ENCODE measurements around the gene TXNRD2. TPM values are rescaled to one million over a fixed set of nuclear protein-coding genes. Genes with fewer than 3 reads are reported as not detected.

TXNRD2 gene
- total RNA-seq, 1 donor from 2014 or later = 5.8 TPM

- no peak for TF ChIP-seq CTCF (conservative IDR thresholded peaks at IDR 0.05; ENCODE audit: low read depth, low read length)
- H3K4me3 ChIP-seq (ENCODE audit: low read depth, low read length) = no peak overlapping the region
- DNase-seq (ENCODE audit: low read depth) = no peak
These were observed 114.1 kb downstream of the TXNRD2 start for GRCh38 chr22:19827341-19828034.

- no peak for TF ChIP-seq CTCF (conservative IDR thresholded peaks at IDR 0.05; ENCODE audit: low read depth, low read length)
- H3K4me3 ChIP-seq (ENCODE audit: low read depth, low read length) = no peak overlapping the region
These were observed 115.0 kb downstream of the TXNRD2 start for GRCh38 chr22:19826619-19826950.

GRCh38 chr22:19825904-19826618 is 115.6 kb downstream of the TXNRD2 start:
- DNase-seq (ENCODE audit: low read depth) = no peak
- H3K4me3 ChIP-seq (ENCODE audit: low read depth, low read length) = no peak overlapping the region
- TF ChIP-seq CTCF (conservative IDR thresholded peaks at IDR 0.05; ENCODE audit: low read depth, low read length) = no peak

More at GRCh38 chr22:19826619-19826950, 115.0 kb downstream of the TXNRD2 start:
- no peak for DNase-seq (ENCODE audit: low read depth)

Other genes starting within 250 kb of the TXNRD2 start
- 3.7 and 3.9 TPM in 2 replicates for gene SEPTIN5, start 227.3 kb downstream of the TXNRD2 start, total RNA-seq
- 0.81 TPM in 1 of 2 replicates, not detected in the other for gene GP1BB, start 218.3 kb downstream of the TXNRD2 start, total RNA-seq
- gene TBX1, start 181.0 kb downstream of the TXNRD2 start, total RNA-seq = not detected in 2 replicates
- 11.5 and 23.3 TPM in 2 replicates for gene GNB1L, start 86.9 kb downstream of the TXNRD2 start, total RNA-seq
- 10.5 and 15.9 TPM in 2 replicates for gene RTL10, start 86.9 kb downstream of the TXNRD2 start, total RNA-seq
- gene COMT, start within 50 bp of the TXNRD2 start, total RNA-seq = 233 and 272 TPM in 2 replicates
- gene ARVCF, start 75.0 kb upstream of the TXNRD2 start, total RNA-seq = 53.2 and 109 TPM in 2 replicates
- 14.8 and 30.0 TPM in 2 replicates for gene TANGO2, start 79.3 kb upstream of the TXNRD2 start, total RNA-seq
- gene DGCR8, start 138.4 kb upstream of the TXNRD2 start, total RNA-seq = 26.3 and 26.5 TPM in 2 replicates
- 1,034 and 1,401 TPM in 2 replicates for gene RANBP1, start 174.3 kb upstream of the TXNRD2 start, total RNA-seq
- 21.3 and 52.7 TPM in 2 replicates for gene TRMT2A, start 175.4 kb upstream of the TXNRD2 start, total RNA-seq
- 14.8 and 37.8 TPM in 2 replicates for gene ZDHHC8, start 190.0 kb upstream of the TXNRD2 start, total RNA-seq
- 0.36 TPM in 1 of 2 replicates, not detected in the other for gene CCDC188, start 209.2 kb upstream of the TXNRD2 start, total RNA-seq